Measurements from ENCODE around the gene HDAC4.

Gene HDAC4

GRCh38 chr2:239061121-239061666 lies 339.6 kb downstream of the HDAC4 start:
- Histone ChIP-seq H3K79me2 (ENCODE audit: insufficient read depth, low read length) (no peaks in the 10 kb centered on the region), H3K4me3 (ENCODE audit: low read length, poor library complexity, severe bottlenecking) (no peak overlapping the region), H3K36me3 (ENCODE audit: insufficient read depth, low read length) (no peaks in the 10 kb centered on the region), H3K4me2 (ENCODE audit: low read depth, low read length, poor library complexity, severe bottlenecking) (no peak overlapping the region), H3K4me1 (ENCODE audit: insufficient read depth, low read length, poor library complexity, severe bottlenecking) (peaks cover 19% of the 10 kb centered on the region), H3K9me3 (ENCODE audit: insufficient read depth, low read depth, low read length) (no peaks in the 10 kb centered on the region), H3F3A (ENCODE audit: low read depth) (peaks cover 3% of the 10 kb centered on the region; the same call in 1 of the 2 replicates), H4K20me1 (ENCODE audit: insufficient read depth, low read length, poor library complexity, severe bottlenecking) (no peaks in the 10 kb centered on the region), H3K9ac (ENCODE audit: low read depth, low read length, poor library complexity, severe bottlenecking) (no peak overlapping the region), H3K27me3 (ENCODE audit: insufficient read depth, low read length, poor library complexity, severe bottlenecking) (no peaks in the 10 kb centered on the region), H2AFZ (ENCODE audit: low read length) (no peak overlapping the region), H3K9me2 (replicated peaks; ENCODE audit: low read depth, low read length) (no peaks in the 10 kb centered on the region)
- TF ChIP-seq CTCF (conservative IDR thresholded peaks at IDR 0.05; ENCODE audit: low read length) (no peak), EZH2phosphoT487 (IDR thresholded peaks at IDR 0.05; ENCODE audit: borderline replicate concordance) (no peak)

- H3F3A ChIP-seq (ENCODE audit: low read depth): peaks cover 3% of the 10 kb centered on the region; the same call in 1 of the 2 replicates
Observed at GRCh38 chr2:239060676-239061075, 340.1 kb downstream of the HDAC4 start.

GRCh38 chr2:239059854-239060253 lies 341.0 kb downstream of the HDAC4 start:
- no peak overlapping the region for H3K9ac ChIP-seq (ENCODE audit: low read depth, low read length, poor library complexity, severe bottlenecking)
- no peaks in the 10 kb centered on the region for H3K27me3 ChIP-seq (ENCODE audit: insufficient read depth, low read length, poor library complexity, severe bottlenecking)
- H3K9me3 ChIP-seq (ENCODE audit: insufficient read depth, low read depth, low read length): no peaks in the 10 kb centered on the region
- no peaks in the 10 kb centered on the region for H3K9me2 ChIP-seq (replicated peaks; ENCODE audit: low read depth, low read length)
- H3K4me2 ChIP-seq (ENCODE audit: low read depth, low read length, poor library complexity, severe bottlenecking): peak overlapping the region; percentile 37
- H3K36me3 ChIP-seq (ENCODE audit: insufficient read depth, low read length): no peaks in the 10 kb centered on the region; the same call in 1 of the 2 replicates
- H3F3A ChIP-seq (ENCODE audit: low read depth): peaks cover 3% of the 10 kb centered on the region; the same call in 1 of the 2 replicates
- H3K79me2 ChIP-seq (ENCODE audit: insufficient read depth, low read length): no peaks in the 10 kb centered on the region
- H3K4me1 ChIP-seq (ENCODE audit: insufficient read depth, low read length, poor library complexity, severe bottlenecking): peaks cover 19% of the 10 kb centered on the region
- no peaks in the 10 kb centered on the region for H4K20me1 ChIP-seq (ENCODE audit: insufficient read depth, low read length, poor library complexity, severe bottlenecking)
- TF ChIP-seq CTCF (conservative IDR thresholded peaks at IDR 0.05; ENCODE audit: low read length): no peak
- no peak for TF ChIP-seq EZH2phosphoT487 (IDR thresholded peaks at IDR 0.05; ENCODE audit: borderline replicate concordance)
- no peak overlapping the region for H2AFZ ChIP-seq (ENCODE audit: low read length)
- no peak overlapping the region for H3K4me3 ChIP-seq (ENCODE audit: low read length, poor library complexity, severe bottlenecking)

More at GRCh38 chr2:239060676-239061075, 340.1 kb downstream of the HDAC4 start:
- Histone ChIP-seq H3K27me3 (ENCODE audit: insufficient read depth, low read length, poor library complexity, severe bottlenecking) (no peaks in the 10 kb centered on the region), H3K9me2 (replicated peaks; ENCODE audit: low read depth, low read length) (no peaks in the 10 kb centered on the region), H3K4me1 (ENCODE audit: insufficient read depth, low read length, poor library complexity, severe bottlenecking) (peaks cover 19% of the 10 kb centered on the region), H3K79me2 (ENCODE audit: insufficient read depth, low read length) (no peaks in the 10 kb centered on the region), H3K36me3 (ENCODE audit: insufficient read depth, low read length) (no peaks in the 10 kb centered on the region), H3K9ac (ENCODE audit: low read depth, low read length, poor library complexity, severe bottlenecking) (no peak overlapping the region), H3K4me2 (ENCODE audit: low read depth, low read length, poor library complexity, severe bottlenecking) (no peak overlapping the region), H3K9me3 (ENCODE audit: insufficient read depth, low read depth, low read length) (no peaks in the 10 kb centered on the region), H4K20me1 (ENCODE audit: insufficient read depth, low read length, poor library complexity, severe bottlenecking) (no peaks in the 10 kb centered on the region), H3K4me3 (ENCODE audit: low read length, poor library complexity, severe bottlenecking) (no peak overlapping the region), H2AFZ (ENCODE audit: low read length) (no peak overlapping the region)
- TF ChIP-seq CTCF (conservative IDR thresholded peaks at IDR 0.05; ENCODE audit: low read length) (no peak), EZH2phosphoT487 (IDR thresholded peaks at IDR 0.05; ENCODE audit: borderline replicate concordance) (no peak)

Data from Loucy (cell line).